PFSK-1 (cell line): ENCODE measurements around the gene CCNT1.

Experiments used
- FOXP2 ChIP-seq: optimal IDR thresholded peaks from 2 replicates; pipeline ENCODE3; 2011; ENCODE audit warnings: borderline replicate concordance, control low read depth, inconsistent platforms; ENCODE audit not compliant: insufficient read depth; ENCODE audit errors: extremely low read length, extremely low read depth
- POLR2AphosphoS5 ChIP-seq: IDR thresholded peaks from 2 replicates; pipeline ENCODE4 v1.6.1; 2012; ENCODE audit warnings: low read depth, mild to moderate bottlenecking, control low read depth, low read length, moderate library complexity
- SIN3A ChIP-seq: IDR thresholded peaks from 2 replicates; pipeline ENCODE4 v1.6.1; 2012; ENCODE audit warnings: mild to moderate bottlenecking, low read length, moderate library complexity, borderline replicate concordance; ENCODE audit not compliant: insufficient read depth
- TAF1 ChIP-seq: IDR thresholded peaks from 2 replicates; pipeline ENCODE4 v1.6.1; 2012; ENCODE audit warnings: low read length, control low read depth, borderline replicate concordance; ENCODE audit not compliant: insufficient read depth
- TF ChIP-seq, protein P1 (sequence below), 2 experiments: IDR thresholded peaks; 2 replicates each; pipeline versions ENCODE4 v1.6.1 to v1.8.0; 2011 to 2012; ENCODE audit warnings: low read depth in 2 of 2, low read length in 2 of 2, control low read depth in 1 of 2, inconsistent platforms in 1 of 2, mild to moderate bottlenecking in 1 of 2, moderate library complexity in 1 of 2; ENCODE audit not compliant: insufficient read depth in 1 of 2

CCNT1 gene

GRCh38 chr12:48690436-48690835, 26.1 kb downstream of the CCNT1 start:
- TF ChIP-seq SIN3A = no peak

DNA sequence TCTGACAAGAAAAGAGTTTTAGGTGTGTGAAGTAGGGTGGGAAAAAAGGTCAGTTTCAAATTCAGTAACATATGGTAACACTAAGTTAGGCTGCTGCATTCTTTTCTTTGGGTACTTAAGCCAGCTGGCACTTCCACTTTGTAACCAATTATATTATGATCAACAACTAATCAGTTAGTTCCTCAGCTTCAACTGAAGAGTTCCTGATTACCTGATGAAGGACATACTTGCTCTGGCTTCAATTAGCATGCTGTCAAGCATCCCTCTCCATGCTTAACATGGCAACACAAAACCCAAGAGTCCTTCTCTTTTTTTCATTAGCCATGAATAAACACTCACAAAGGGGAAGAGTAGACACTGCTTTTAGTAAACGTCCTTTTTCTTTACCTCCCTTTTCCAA, 27.7 kb downstream of the CCNT1 start:
- TF ChIP-seq POLR2AphosphoS5 = peak; percentile 3; the same call in 1 of the 2 replicates
- TF ChIP-seq TAF1 = no peak

DNA sequence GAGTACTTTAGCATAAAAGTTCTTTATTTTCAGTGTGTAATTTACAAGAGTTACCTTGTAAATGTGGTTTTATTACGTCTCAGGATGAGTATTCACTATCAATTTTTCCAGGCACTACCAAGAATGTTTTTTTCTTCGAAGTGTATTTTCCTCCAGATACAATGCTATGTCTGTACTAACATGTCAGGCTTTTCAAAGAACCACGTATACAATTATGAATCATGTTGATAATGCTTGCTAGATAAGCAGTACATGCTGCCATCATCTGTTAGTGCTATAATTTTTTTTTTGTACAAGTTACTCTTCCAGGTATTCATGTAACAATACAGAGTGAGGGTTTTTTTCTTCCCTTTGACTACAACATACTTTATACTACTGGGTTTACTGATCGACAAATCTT, 28.9 kb downstream of the CCNT1 start:
- TF ChIP-seq FOXP2 (no peak), TAF1 (no peak)

GRCh38 chr12:48686615-48687334, 29.7 kb downstream of the CCNT1 start:
- TF ChIP-seq POLR2AphosphoS5 = no peak; the same call in 1 of the 2 replicates
- TF ChIP-seq TAF1 = no peak
- TF ChIP-seq, protein P1, sequence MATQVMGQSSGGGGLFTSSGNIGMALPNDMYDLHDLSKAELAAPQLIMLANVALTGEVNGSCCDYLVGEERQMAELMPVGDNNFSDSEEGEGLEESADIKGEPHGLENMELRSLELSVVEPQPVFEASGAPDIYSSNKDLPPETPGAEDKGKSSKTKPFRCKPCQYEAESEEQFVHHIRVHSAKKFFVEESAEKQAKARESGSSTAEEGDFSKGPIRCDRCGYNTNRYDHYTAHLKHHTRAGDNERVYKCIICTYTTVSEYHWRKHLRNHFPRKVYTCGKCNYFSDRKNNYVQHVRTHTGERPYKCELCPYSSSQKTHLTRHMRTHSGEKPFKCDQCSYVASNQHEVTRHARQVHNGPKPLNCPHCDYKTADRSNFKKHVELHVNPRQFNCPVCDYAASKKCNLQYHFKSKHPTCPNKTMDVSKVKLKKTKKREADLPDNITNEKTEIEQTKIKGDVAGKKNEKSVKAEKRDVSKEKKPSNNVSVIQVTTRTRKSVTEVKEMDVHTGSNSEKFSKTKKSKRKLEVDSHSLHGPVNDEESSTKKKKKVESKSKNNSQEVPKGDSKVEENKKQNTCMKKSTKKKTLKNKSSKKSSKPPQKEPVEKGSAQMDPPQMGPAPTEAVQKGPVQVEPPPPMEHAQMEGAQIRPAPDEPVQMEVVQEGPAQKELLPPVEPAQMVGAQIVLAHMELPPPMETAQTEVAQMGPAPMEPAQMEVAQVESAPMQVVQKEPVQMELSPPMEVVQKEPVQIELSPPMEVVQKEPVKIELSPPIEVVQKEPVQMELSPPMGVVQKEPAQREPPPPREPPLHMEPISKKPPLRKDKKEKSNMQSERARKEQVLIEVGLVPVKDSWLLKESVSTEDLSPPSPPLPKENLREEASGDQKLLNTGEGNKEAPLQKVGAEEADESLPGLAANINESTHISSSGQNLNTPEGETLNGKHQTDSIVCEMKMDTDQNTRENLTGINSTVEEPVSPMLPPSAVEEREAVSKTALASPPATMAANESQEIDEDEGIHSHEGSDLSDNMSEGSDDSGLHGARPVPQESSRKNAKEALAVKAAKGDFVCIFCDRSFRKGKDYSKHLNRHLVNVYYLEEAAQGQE (IDR thresholded peaks at IDR 0.05; ENCODE audit: insufficient read depth in 1 of 2, low read depth in 2 of 2, low read length in 2 of 2) = no peak
- TF ChIP-seq FOXP2 = no peak
- TF ChIP-seq SIN3A = no peak

- TF ChIP-seq, protein P1 (IDR thresholded peaks at IDR 0.05; ENCODE audit: insufficient read depth in 1 of 2, low read depth in 2 of 2, low read length in 2 of 2) = no peak
- no peak for TF ChIP-seq TAF1
Observed at GRCh38 chr12:48686037-48686595, 30.4 kb downstream of the CCNT1 start.

DNA sequence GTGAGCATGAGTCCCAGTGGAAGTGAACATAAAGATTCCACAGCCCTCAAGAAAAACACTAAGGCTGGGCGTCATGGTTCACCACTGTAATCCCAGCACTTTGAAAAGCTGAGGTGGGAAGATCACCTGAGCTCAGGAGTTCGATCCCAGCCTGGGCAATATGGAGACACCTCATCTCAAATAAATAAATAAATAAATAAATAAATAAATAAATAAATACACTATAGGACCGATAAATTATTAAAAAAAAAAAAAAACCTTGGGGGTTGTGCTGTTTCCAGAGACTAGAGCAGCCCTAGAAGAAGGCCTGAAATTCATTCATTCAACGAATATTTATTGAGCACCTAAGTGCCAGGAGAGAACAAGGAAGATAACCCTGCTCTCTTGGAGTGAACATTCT, 33.0 kb downstream of the CCNT1 start:
- TF ChIP-seq FOXP2 (no peak), TAF1 (no peak), POLR2AphosphoS5 (no peak), SIN3A (no peak)
- TF ChIP-seq, protein P1 (IDR thresholded peaks at IDR 0.05; ENCODE audit: insufficient read depth in 1 of 2, low read depth in 2 of 2, low read length in 2 of 2) = no peak

DNA sequence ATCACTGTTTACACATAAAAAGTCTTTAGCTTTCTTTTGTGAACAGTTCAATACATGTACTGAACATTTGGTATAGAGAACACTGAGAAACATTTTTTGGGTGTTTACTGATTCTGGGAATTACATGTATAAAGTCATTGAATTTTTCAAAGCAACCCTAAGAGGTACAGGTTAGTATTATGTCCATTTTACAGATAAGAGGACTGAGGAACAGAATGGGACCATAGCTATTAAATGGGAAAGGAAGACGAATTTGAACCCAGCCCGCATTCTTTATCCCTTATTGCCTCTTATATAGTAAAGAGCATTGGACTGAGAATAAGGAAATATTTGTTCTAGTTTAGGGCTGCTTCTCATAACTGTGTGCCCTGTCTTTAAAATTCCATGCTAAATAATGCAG, 33.6 kb downstream of the CCNT1 start:
- TF ChIP-seq SIN3A (no peak), FOXP2 (no peak), TAF1 (no peak), POLR2AphosphoS5 (no peak)
- TF ChIP-seq, protein P1 (IDR thresholded peaks at IDR 0.05; ENCODE audit: insufficient read depth in 1 of 2, low read depth in 2 of 2, low read length in 2 of 2) = no peak
